Measurements from ENCODE around the gene TAS2R5.
"Not testable (repeated sequence)": the region's sequence is repeated elsewhere in the genome, so short reads cannot be mapped to it uniquely, and the experiment has no call there.

- not testable (repeated sequence) for TF ChIP-seq POLR2A (IDR thresholded peaks at IDR 0.05; ENCODE audit: low read depth, low read length); SPI1 (IDR thresholded peaks at IDR 0.05; ENCODE audit: low read depth, low read length); POU2F2 (IDR thresholded peaks at IDR 0.05; ENCODE audit: low read depth, low read length); TAF1 (IDR thresholded peaks at IDR 0.05; ENCODE audit: low read depth, low read length); POLR2AphosphoS5 (IDR thresholded peaks at IDR 0.05; ENCODE audit: low read depth, low read length); PAX5 (IDR thresholded peaks at IDR 0.05; ENCODE audit: insufficient read depth, low read length, severe bottlenecking)
Observed at GRCh38 chr7:141770083-141770583, 19.9 kb upstream of the TAS2R5 start.
